Calu3 (cell line): ENCODE measurements around the gene HSD17B12. TPM values are rescaled to one million over a fixed set of nuclear protein-coding genes. Genes with fewer than 3 reads are reported as not detected.

Experiments used
- BruUV-seq: library from RNA; stranded (reverse); fragments of 400-500 nt; replicated peaks from 2 replicates; lab custom pipeline; 2021; lab: Mats Ljungman, UMichigan
- CTCF ChIA-PET: fragments of 300-600 bp; sonication (Branson Sonifier 250); formaldehyde crosslinking; loops from one replicate; lab custom pipeline; 2022; ENCODE audit warnings: antibody characterized with exemption; lab: Charles Lee
- DNase-seq: peaks from one replicate; pipeline ENCODE4 v3.0.0; 2022
- H3K27ac Mint-ChIP-seq: one replicate; pipeline ENCODE4 v1.8.0; 2022; ENCODE audit warnings: mixed read lengths; ENCODE audit not compliant: unreplicated experiment
- H3K27me3 Mint-ChIP-seq: one replicate; pipeline ENCODE4 v1.8.0; 2022; ENCODE audit warnings: mixed read lengths; ENCODE audit not compliant: unreplicated experiment
- H3K36me3 Mint-ChIP-seq: one replicate; pipeline ENCODE4 v1.8.0; 2022; ENCODE audit warnings: mild to moderate bottlenecking, moderate library complexity, mixed read lengths; ENCODE audit not compliant: insufficient read depth, unreplicated experiment
- H3K4me1 Mint-ChIP-seq: one replicate; pipeline ENCODE4 v1.8.0; 2022; ENCODE audit warnings: mild to moderate bottlenecking, low read depth, mixed read lengths; ENCODE audit not compliant: unreplicated experiment
- H3K4me3 Mint-ChIP-seq: one replicate; pipeline ENCODE4 v1.8.0; 2022; ENCODE audit warnings: mild to moderate bottlenecking, low read depth, moderate library complexity, mixed read lengths; ENCODE audit not compliant: unreplicated experiment
- H3K9me3 Mint-ChIP-seq: one replicate; pipeline ENCODE4 v1.8.0; 2022; ENCODE audit warnings: low read depth, mixed read lengths; ENCODE audit not compliant: unreplicated experiment
- intact Hi-C: fragments of 100-400 bp; cut with micrococcal nuclease; formaldehyde crosslinking; loops from one replicate; pipeline ENCODE4 v1.10.0; 2022; ENCODE audit not compliant: unreplicated experiment
- total RNA-seq: library from RNA; stranded (reverse); gene quantifications from 2 replicates; pipeline ENCODE4 v1.2.3, GENCODE V29; 2022
- TF ChIP-seq, protein P1 (sequence below): fragments of 200-600 bp; IDR thresholded peaks from one replicate; pipeline ENCODE4 v1.8.0; 2022; ENCODE audit warnings: antibody characterized with exemption; ENCODE audit not compliant: unreplicated experiment

HSD17B12 gene
- total RNA-seq, 1 experiment from 2014 or later = 114 TPM

DNA sequence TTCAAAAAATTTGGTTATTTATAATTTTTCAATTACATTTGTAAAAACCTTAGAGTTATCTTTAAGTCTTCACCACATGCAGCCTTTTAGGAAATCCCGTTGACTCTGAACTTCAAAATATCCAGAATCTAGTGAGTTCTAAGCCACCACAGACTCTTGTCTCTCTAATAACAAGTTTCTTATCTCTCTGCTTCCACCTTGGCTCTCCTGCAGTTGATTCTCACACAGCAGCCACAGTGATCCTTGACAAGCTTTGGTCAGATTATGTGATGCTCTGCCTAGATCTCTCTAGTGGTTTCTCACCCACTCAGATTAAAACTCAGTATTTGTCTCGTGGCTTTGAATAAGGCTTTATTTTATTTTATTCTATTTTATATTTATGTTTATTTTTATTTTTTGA is 8.6 kb downstream of the HSD17B12 start:
- intact Hi-C loops = loop anchor here (10.0 kb wide), 1 partner anchor 116 kb away; no protein-coding TSS in a partner anchor
- Mint-ChIP-seq H3K27me3 (no peaks in the 10 kb centered on the region), H3K27ac (no peak overlapping the region), H3K9me3 (no peaks in the 10 kb centered on the region), H3K4me1 (peaks cover 19% of the 10 kb centered on the region), H3K4me3 (no peak overlapping the region), H3K36me3 (peaks cover 1% of the 10 kb centered on the region)
- CTCF ChIA-PET = no interaction called here
- TF ChIP-seq, protein P1, sequence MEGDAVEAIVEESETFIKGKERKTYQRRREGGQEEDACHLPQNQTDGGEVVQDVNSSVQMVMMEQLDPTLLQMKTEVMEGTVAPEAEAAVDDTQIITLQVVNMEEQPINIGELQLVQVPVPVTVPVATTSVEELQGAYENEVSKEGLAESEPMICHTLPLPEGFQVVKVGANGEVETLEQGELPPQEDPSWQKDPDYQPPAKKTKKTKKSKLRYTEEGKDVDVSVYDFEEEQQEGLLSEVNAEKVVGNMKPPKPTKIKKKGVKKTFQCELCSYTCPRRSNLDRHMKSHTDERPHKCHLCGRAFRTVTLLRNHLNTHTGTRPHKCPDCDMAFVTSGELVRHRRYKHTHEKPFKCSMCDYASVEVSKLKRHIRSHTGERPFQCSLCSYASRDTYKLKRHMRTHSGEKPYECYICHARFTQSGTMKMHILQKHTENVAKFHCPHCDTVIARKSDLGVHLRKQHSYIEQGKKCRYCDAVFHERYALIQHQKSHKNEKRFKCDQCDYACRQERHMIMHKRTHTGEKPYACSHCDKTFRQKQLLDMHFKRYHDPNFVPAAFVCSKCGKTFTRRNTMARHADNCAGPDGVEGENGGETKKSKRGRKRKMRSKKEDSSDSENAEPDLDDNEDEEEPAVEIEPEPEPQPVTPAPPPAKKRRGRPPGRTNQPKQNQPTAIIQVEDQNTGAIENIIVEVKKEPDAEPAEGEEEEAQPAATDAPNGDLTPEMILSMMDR = no peak
- no TSS peak for BruUV-seq
- no peak for DNase-seq

DNA sequence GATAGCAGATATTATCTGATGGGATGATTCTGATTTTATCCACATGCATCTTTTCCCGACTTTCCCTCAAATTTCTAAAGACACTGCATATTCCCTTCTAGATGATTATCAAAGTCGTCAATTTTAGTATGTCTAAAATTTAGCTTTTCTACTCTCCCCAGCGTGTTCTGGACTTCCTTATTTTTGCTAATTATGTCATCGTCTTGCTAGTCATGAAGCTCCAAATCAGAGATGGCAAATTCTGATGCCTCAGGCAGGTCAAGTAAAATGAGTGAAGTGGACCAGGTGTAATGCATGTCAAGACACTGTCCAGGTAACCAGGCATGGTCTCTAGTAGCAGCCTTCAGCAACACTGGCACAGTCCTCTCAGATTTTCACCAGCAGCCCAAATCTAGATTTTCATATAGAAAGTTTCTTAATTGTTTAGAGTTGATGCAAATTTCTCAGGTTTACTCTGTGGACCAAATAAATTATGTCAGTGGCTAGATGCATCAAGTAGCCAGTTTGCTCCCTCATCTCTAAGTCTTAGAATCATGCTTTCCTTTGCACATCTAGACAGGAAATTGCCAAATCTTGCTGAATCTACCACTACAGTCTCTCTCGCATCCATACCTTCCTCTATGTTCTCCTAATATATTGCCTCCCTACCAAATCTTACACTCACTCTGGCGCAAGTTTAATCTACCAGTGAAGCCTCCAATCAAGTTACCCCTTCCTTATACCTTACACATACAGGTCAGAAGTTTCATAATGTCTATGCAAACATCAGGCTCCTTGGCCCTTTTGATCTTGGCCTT is 10.6 kb downstream of the HSD17B12 start:
- no peak for DNase-seq
- Mint-ChIP-seq H3K36me3 (no peaks in the 10 kb centered on the region), H3K9me3 (no peaks in the 10 kb centered on the region), H3K27me3 (no peaks in the 10 kb centered on the region), H3K4me1 (peaks cover 19% of the 10 kb centered on the region), H3K27ac (no peak overlapping the region), H3K4me3 (no peak overlapping the region)
- BruUV-seq = no TSS peak
- intact Hi-C loops = no loop called here
- CTCF ChIA-PET = no interaction called here
- TF ChIP-seq, protein P1 = no peak

DNA sequence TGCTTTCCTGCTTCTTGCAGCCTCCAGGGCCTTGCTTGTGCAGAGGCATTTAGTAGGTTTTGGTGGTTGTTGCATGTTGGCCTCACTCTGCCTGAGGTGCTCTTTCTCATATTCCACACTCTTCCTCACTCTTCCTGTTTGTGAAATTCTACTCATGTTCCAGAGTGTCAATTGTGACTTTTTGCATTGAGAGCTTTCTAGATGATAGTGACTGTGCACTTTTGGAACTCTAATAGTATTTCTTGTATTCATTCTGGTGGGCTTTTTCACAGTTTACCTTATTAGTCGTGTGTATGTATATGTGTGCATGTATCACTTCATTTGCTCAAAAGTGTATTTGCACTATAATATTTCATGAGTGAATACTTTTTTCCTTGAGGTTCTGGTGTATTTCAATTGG is 11.3 kb downstream of the HSD17B12 start:
- peaks cover 19% of the 10 kb centered on the region for H3K4me1 Mint-ChIP-seq
- H3K27ac Mint-ChIP-seq = no peak overlapping the region
- no peaks in the 10 kb centered on the region for H3K36me3 Mint-ChIP-seq

DNA sequence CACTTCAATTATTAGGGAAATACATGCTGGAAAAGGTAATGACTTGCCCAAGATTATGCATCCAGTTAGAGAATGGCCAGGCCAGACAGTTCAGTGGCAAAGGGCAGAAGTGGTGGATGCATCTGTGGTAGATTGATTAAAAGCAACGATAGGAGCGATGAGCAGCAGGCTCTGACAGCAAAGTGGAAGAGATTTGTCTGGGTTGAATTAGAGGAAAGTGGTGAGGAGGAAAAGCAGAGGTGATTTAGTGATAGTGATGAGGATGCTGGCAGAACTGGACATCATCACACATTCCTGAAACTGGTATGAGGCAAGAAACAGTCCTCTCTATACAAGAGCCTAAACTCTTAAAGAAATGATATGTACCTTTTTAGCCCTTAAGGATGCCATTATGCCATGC is 12.5 kb downstream of the HSD17B12 start:
- TF ChIP-seq, protein P1 = no peak
- no peaks in the 10 kb centered on the region for H3K36me3 Mint-ChIP-seq
- no peak overlapping the region for H3K27ac Mint-ChIP-seq
- H3K27me3 Mint-ChIP-seq = no peaks in the 10 kb centered on the region
- H3K4me3 Mint-ChIP-seq = no peak overlapping the region
- DNase-seq = no peak
- H3K9me3 Mint-ChIP-seq = no peaks in the 10 kb centered on the region
- intact Hi-C loops = no loop called here
- H3K4me1 Mint-ChIP-seq = peaks cover 9% of the 10 kb centered on the region
- no TSS peak for BruUV-seq
- CTCF ChIA-PET = no interaction called here

More for the DNA sequence above, 11.3 kb downstream of the HSD17B12 start:
- no peak for DNase-seq
- BruUV-seq = no TSS peak
- TF ChIP-seq, protein P1 = no peak
- CTCF ChIA-PET = no interaction called here
- Mint-ChIP-seq H3K27me3 (no peaks in the 10 kb centered on the region), H3K4me3 (no peak overlapping the region), H3K9me3 (no peaks in the 10 kb centered on the region)
- intact Hi-C loops = no loop called here
